ENCODE results near the gene HSP90B1. TPM values are rescaled to one million over a fixed set of nuclear protein-coding genes. Genes with fewer than 3 reads are reported as not detected.

Gene HSP90B1
- 845 and 857 TPM in 2 replicates for total RNA-seq (2022)
- percentile 98 among the genes with signal in this experiment for Bru-seq, nascent RNA
- percentile 98 among the genes with signal in this experiment for BruChase-seq, experiment 1, labeled RNA remaining after a 2-hour chase
- BruChase-seq, experiment 2, labeled RNA remaining after a 6-hour chase = percentile 99 among the genes with signal in this experiment
- long read RNA-seq, transcript HSP90B1-201 (18 exons, 2,858 nt) = major isoform, 721 of 871 reads
- long read RNA-seq, partial matches to known transcripts = 89 of 871 reads
- long read RNA-seq, other reads (novel, unspliced or antisense) = 61 of 871 reads

- no peaks in the 10 kb centered on the region for H3K9me3 ChIP-seq
- DNase-seq = peak; percentile 99 to 100
- TF ChIP-seq CTCF (IDR thresholded peaks at IDR 0.05; ENCODE audit: insufficient read depth in 1 of 2, low read depth in 1 of 2, low read length in 1 of 2, severe bottlenecking in 1 of 2, unreplicated experiment in 1 of 2) = no peak
- ChIA-PET CTCF (interaction anchor here (0.7 to 1.7 kb wide), 7 partner anchors 19 to 159 kb away, joined by 3 to 5 read pairs (median 4); partner anchors contain the start of gene TDG), POLR2A (interaction anchor here (0.5 to 1.6 kb wide), 18 partner anchors 10 to 358 kb away, joined by 3 to 41 read pairs (median 4); partner anchors contain the start of genes NFYB, NT5DC3 and TDG)
- H3K4me3 Mint-ChIP-seq (ENCODE audit: unreplicated experiment) = peak within 1 kb of the TSS; percentile 93
- BruUV-seq (replicated peaks) = TSS peak; percentile 40
- no peaks in the 10 kb centered on the region for H3K9me3 Mint-ChIP-seq (ENCODE audit: unreplicated experiment)
- intact Hi-C loops (cut with micrococcal nuclease; ENCODE audit: unreplicated experiment) = loop anchor here (1.0 to 2.0 kb wide), 4 partner anchors 27 to 90 kb away; partner anchors contain the start of gene TDG
- peaks cover 23% of the 10 kb centered on the region for H3K4me1 Mint-ChIP-seq (ENCODE audit: low read depth, unreplicated experiment)
- no peaks in the 10 kb centered on the region for H3K27me3 Mint-ChIP-seq (ENCODE audit: insufficient read depth, unreplicated experiment)
- no peaks in the 10 kb centered on the region for H3K27me3 ChIP-seq (replicated peaks; ENCODE audit: control insufficient read depth, insufficient read depth, low read length)
- H3K36me3 ChIP-seq (ENCODE audit: control insufficient read depth, insufficient read depth, low read length) = no peaks in the 10 kb centered on the region
- peak within 1 kb of the TSS; percentile 98 for H3K27ac Mint-ChIP-seq (ENCODE audit: unreplicated experiment)
- peak within 1 kb of the TSS; percentile 90 for H3K4me3 ChIP-seq (ENCODE audit: low read depth, low read length)
- peaks cover 9% of the 10 kb centered on the region; the same call in 1 of the 2 replicates for H3K4me1 ChIP-seq
- H3K36me3 Mint-ChIP-seq (ENCODE audit: insufficient read depth, unreplicated experiment) = peaks cover 59% of the 10 kb centered on the region
Observed at GRCh38 chr12:103930034-103930786, at the start of gene HSP90B1. TSS of gene HSP90B1 (plus strand) at chr12:103930410. CDS start at chr12:103930516, 106 bp downstream.

- POLR2A ChIA-PET = no interaction called here
- intact Hi-C loops (cut with micrococcal nuclease; ENCODE audit: unreplicated experiment) = no loop called here
- H3K27ac Mint-ChIP-seq (ENCODE audit: unreplicated experiment) = no peak overlapping the region
- H3K36me3 ChIP-seq (ENCODE audit: control insufficient read depth, insufficient read depth, low read length) = no peaks in the 10 kb centered on the region
- no peaks in the 10 kb centered on the region for H3K27me3 ChIP-seq (replicated peaks; ENCODE audit: control insufficient read depth, insufficient read depth, low read length)
- H3K36me3 Mint-ChIP-seq (ENCODE audit: insufficient read depth, unreplicated experiment) = no peaks in the 10 kb centered on the region
- no peaks in the 10 kb centered on the region for H3K4me1 ChIP-seq
- no TSS peak for BruUV-seq (replicated peaks)
- H3K27me3 Mint-ChIP-seq (ENCODE audit: insufficient read depth, unreplicated experiment) = peaks cover 2% of the 10 kb centered on the region
- no peak overlapping the region for H3K4me3 Mint-ChIP-seq (ENCODE audit: unreplicated experiment)
- H3K4me3 ChIP-seq (ENCODE audit: low read depth, low read length) = no peak overlapping the region
- DNase-seq = no peak
- H3K4me1 Mint-ChIP-seq (ENCODE audit: low read depth, unreplicated experiment) = no peaks in the 10 kb centered on the region
- no peak for TF ChIP-seq CTCF (IDR thresholded peaks at IDR 0.05; ENCODE audit: insufficient read depth in 1 of 2, low read depth in 1 of 2, low read length in 1 of 2, severe bottlenecking in 1 of 2, unreplicated experiment in 1 of 2)
- no peaks in the 10 kb centered on the region for H3K9me3 ChIP-seq
- CTCF ChIA-PET = no interaction called here
- no peaks in the 10 kb centered on the region for H3K9me3 Mint-ChIP-seq (ENCODE audit: unreplicated experiment)
Observed at GRCh38 chr12:103881261-103881660, 48.9 kb upstream of the HSP90B1 start.

- Histone ChIP-seq H3K9me3 (no peaks in the 10 kb centered on the region), H3K4me1 (no peaks in the 10 kb centered on the region), H3K27me3 (replicated peaks; ENCODE audit: control insufficient read depth, insufficient read depth, low read length) (no peaks in the 10 kb centered on the region), H3K36me3 (ENCODE audit: control insufficient read depth, insufficient read depth, low read length) (no peaks in the 10 kb centered on the region), H3K4me3 (ENCODE audit: low read depth, low read length) (no peak overlapping the region)
- intact Hi-C loops (cut with micrococcal nuclease; ENCODE audit: unreplicated experiment) = no loop called here
- TF ChIP-seq CTCF (IDR thresholded peaks at IDR 0.05; ENCODE audit: insufficient read depth in 1 of 2, low read depth in 1 of 2, low read length in 1 of 2, severe bottlenecking in 1 of 2, unreplicated experiment in 1 of 2) = no peak
- POLR2A ChIA-PET = no interaction called here
- CTCF ChIA-PET = no interaction called here
- DNase-seq = no peak
- Mint-ChIP-seq H3K27me3 (ENCODE audit: insufficient read depth, unreplicated experiment) (peaks cover 2% of the 10 kb centered on the region), H3K9me3 (ENCODE audit: unreplicated experiment) (no peaks in the 10 kb centered on the region), H3K4me1 (ENCODE audit: low read depth, unreplicated experiment) (no peaks in the 10 kb centered on the region), H3K27ac (ENCODE audit: unreplicated experiment) (no peak overlapping the region), H3K4me3 (ENCODE audit: unreplicated experiment) (no peak overlapping the region), H3K36me3 (ENCODE audit: insufficient read depth, unreplicated experiment) (no peaks in the 10 kb centered on the region)
- BruUV-seq (replicated peaks) = no TSS peak
Observed at GRCh38 chr12:103882861-103883596, 47.2 kb upstream of the HSP90B1 start.

Measured in Caco-2 (cell line).